Measurements from ENCODE around the gene PCDH9. TPM values are rescaled to one million over a fixed set of nuclear protein-coding genes. Genes with fewer than 3 reads are reported as not detected.

PCDH9 gene
- polyA plus RNA-seq, 3 donors from 2014 or later: 0.56 to 0.77 TPM; not detected in 1

- Mint-ChIP-seq H3K4me1 (no peaks in the 10 kb centered on the region), H3K27ac (no peak overlapping the region), H3K4me3 (no peak overlapping the region), H3K27me3 (ENCODE audit: low read depth in 3 of 3) (peaks cover 0 to 2% (median 0%) of the 10 kb centered on the region in 3 donors), H3K36me3 (peaks cover 0 to 4% (median 0%) of the 10 kb centered on the region in 3 donors), H3K9me3 (peaks cover 3 to 25% (median 15%) of the 10 kb centered on the region in 6 donors)
- no peak for DNase-seq
Measured at GRCh38 chr13:66414066-66414800, 815.9 kb downstream of the PCDH9 start.

- Mint-ChIP-seq H3K27ac (no peak overlapping the region), H3K27me3 (ENCODE audit: low read depth in 3 of 3) (peaks cover 0 to 2% (median 0%) of the 10 kb centered on the region in 3 donors), H3K9me3 (peaks cover 0 to 6% (median under 1%) of the 10 kb centered on the region in 6 donors), H3K36me3 (no peaks in the 10 kb centered on the region), H3K4me3 (no peak overlapping the region), H3K4me1 (no peaks in the 10 kb centered on the region)
- no peak for DNase-seq
Measured at GRCh38 chr13:66410314-66410713, 819.8 kb downstream of the PCDH9 start.

GRCh38 chr13:66409542-66409941 is 820.6 kb downstream of the PCDH9 start:
- Mint-ChIP-seq H3K36me3 (no peaks in the 10 kb centered on the region), H3K27me3 (ENCODE audit: low read depth in 3 of 3) (peaks cover 0 to 2% (median 2%) of the 10 kb centered on the region in 3 donors), H3K4me1 (no peaks in the 10 kb centered on the region), H3K27ac (no peak overlapping the region), H3K9me3 (peaks cover 0 to 6% (median under 1%) of the 10 kb centered on the region in 6 donors), H3K4me3 (no peak overlapping the region)
- DNase-seq: no peak

GRCh38 chr13:66407128-66407527 is 823.0 kb downstream of the PCDH9 start:
- H3K27ac Mint-ChIP-seq: no peak overlapping the region
- no peaks in the 10 kb centered on the region for H3K36me3 Mint-ChIP-seq
- H3K9me3 Mint-ChIP-seq: peaks cover 0 to 6% (median 3%) of the 10 kb centered on the region in 6 donors
- no peak for DNase-seq
- peaks cover 0 to 2% (median 2%) of the 10 kb centered on the region in 3 donors for H3K27me3 Mint-ChIP-seq (ENCODE audit: low read depth in 3 of 3)
- no peaks in the 10 kb centered on the region for H3K4me1 Mint-ChIP-seq
- no peak overlapping the region for H3K4me3 Mint-ChIP-seq

- H3K9me3 Mint-ChIP-seq: peaks cover 0 to 10% (median 1%) of the 10 kb centered on the region in 6 donors
- H3K36me3 Mint-ChIP-seq: no peaks in the 10 kb centered on the region
- no peak for DNase-seq
- no peak overlapping the region for H3K4me3 Mint-ChIP-seq
- H3K27me3 Mint-ChIP-seq (ENCODE audit: low read depth in 3 of 3): peaks cover 0 to 2% (median 2%) of the 10 kb centered on the region in 3 donors
- no peaks in the 10 kb centered on the region for H3K4me1 Mint-ChIP-seq
- no peak overlapping the region for H3K27ac Mint-ChIP-seq
Measured at GRCh38 chr13:66405908-66406802, 824.0 kb downstream of the PCDH9 start.

GRCh38 chr13:66402546-66402945 is 827.6 kb downstream of the PCDH9 start:
- peaks cover 0 to 10% (median under 1%) of the 10 kb centered on the region in 6 donors for H3K9me3 Mint-ChIP-seq
- H3K27me3 Mint-ChIP-seq (ENCODE audit: low read depth in 3 of 3): peaks cover 0 to 2% (median 2%) of the 10 kb centered on the region in 3 donors
- no peak overlapping the region for H3K4me3 Mint-ChIP-seq
- peaks cover 0 to 1% of the 10 kb centered on the region in 2 donors for H3K4me1 Mint-ChIP-seq
- no peak overlapping the region for H3K27ac Mint-ChIP-seq
- no peaks in the 10 kb centered on the region for H3K36me3 Mint-ChIP-seq
- DNase-seq: no peak

GRCh38 chr13:66402066-66402465 is 828.1 kb downstream of the PCDH9 start:
- peaks cover 0 to 2% (median 2%) of the 10 kb centered on the region in 3 donors for H3K27me3 Mint-ChIP-seq (ENCODE audit: low read depth in 3 of 3)
- H3K4me3 Mint-ChIP-seq: no peak overlapping the region
- H3K9me3 Mint-ChIP-seq: peaks cover 0 to 10% (median 0%) of the 10 kb centered on the region in 6 donors
- DNase-seq: no peak
- no peak overlapping the region for H3K27ac Mint-ChIP-seq
- H3K4me1 Mint-ChIP-seq: peaks cover 0 to 1% of the 10 kb centered on the region in 2 donors
- H3K36me3 Mint-ChIP-seq: no peaks in the 10 kb centered on the region

- peaks cover 0 to 10% (median 0%) of the 10 kb centered on the region in 6 donors for H3K9me3 Mint-ChIP-seq
- peaks cover 0 to 2% (median 2%) of the 10 kb centered on the region in 3 donors for H3K27me3 Mint-ChIP-seq (ENCODE audit: low read depth in 3 of 3)
- no peak overlapping the region for H3K27ac Mint-ChIP-seq
- H3K4me1 Mint-ChIP-seq: peaks cover 0 to 1% of the 10 kb centered on the region in 2 donors
- no peaks in the 10 kb centered on the region for H3K36me3 Mint-ChIP-seq
- no peak for DNase-seq
- no peak overlapping the region for H3K4me3 Mint-ChIP-seq
Measured at GRCh38 chr13:66400292-66400691, 829.8 kb downstream of the PCDH9 start.

GRCh38 chr13:66399873-66400272 is 830.3 kb downstream of the PCDH9 start:
- H3K27me3 Mint-ChIP-seq (ENCODE audit: low read depth in 3 of 3): peaks cover 0 to 2% (median 0%) of the 10 kb centered on the region in 3 donors
- DNase-seq: no peak
- no peak overlapping the region for H3K27ac Mint-ChIP-seq
- H3K4me1 Mint-ChIP-seq: peaks cover 0 to 1% of the 10 kb centered on the region in 2 donors
- no peaks in the 10 kb centered on the region for H3K36me3 Mint-ChIP-seq
- H3K9me3 Mint-ChIP-seq: peaks cover 0 to 10% (median 0%) of the 10 kb centered on the region in 6 donors
- H3K4me3 Mint-ChIP-seq: no peak overlapping the region

- H3K4me3 Mint-ChIP-seq: no peak overlapping the region
- H3K9me3 Mint-ChIP-seq: peaks cover 0 to 5% (median 1%) of the 10 kb centered on the region in 6 donors
- DNase-seq: no peak
- no peaks in the 10 kb centered on the region for H3K36me3 Mint-ChIP-seq
- H3K27me3 Mint-ChIP-seq (ENCODE audit: low read depth in 3 of 3): peaks cover 0 to 2% (median 0%) of the 10 kb centered on the region in 3 donors
- no peak overlapping the region for H3K27ac Mint-ChIP-seq
- peaks cover 0 to 1% of the 10 kb centered on the region in 2 donors for H3K4me1 Mint-ChIP-seq
Measured at GRCh38 chr13:66397133-66397532, 833.0 kb downstream of the PCDH9 start.

GRCh38 chr13:66391322-66391721 is 838.8 kb downstream of the PCDH9 start:
- no peak overlapping the region for H3K27ac Mint-ChIP-seq
- H3K4me3 Mint-ChIP-seq: no peak overlapping the region
- DNase-seq: no peak
- peaks cover 0 to 5% (median 0%) of the 10 kb centered on the region in 6 donors for H3K9me3 Mint-ChIP-seq
- H3K36me3 Mint-ChIP-seq: no peaks in the 10 kb centered on the region
- H3K4me1 Mint-ChIP-seq: no peaks in the 10 kb centered on the region
- H3K27me3 Mint-ChIP-seq (ENCODE audit: low read depth in 3 of 3): peaks cover 0 to 4% (median 0%) of the 10 kb centered on the region in 3 donors

GRCh38 chr13:66378894-66379293 is 851.2 kb downstream of the PCDH9 start:
- Mint-ChIP-seq H3K4me3 (no peak overlapping the region), H3K36me3 (no peaks in the 10 kb centered on the region), H3K27ac (no peak overlapping the region), H3K4me1 (no peaks in the 10 kb centered on the region), H3K27me3 (ENCODE audit: low read depth in 3 of 3) (peaks cover 0 to 3% (median 2%) of the 10 kb centered on the region in 3 donors), H3K9me3 (peaks cover 0 to 10% (median 0%) of the 10 kb centered on the region in 6 donors)
- no peak for DNase-seq

GRCh38 chr13:66377569-66377968 is 852.6 kb downstream of the PCDH9 start:
- Mint-ChIP-seq H3K4me3 (no peak overlapping the region), H3K27me3 (ENCODE audit: low read depth in 3 of 3) (peaks cover 0 to 3% (median 2%) of the 10 kb centered on the region in 3 donors), H3K36me3 (no peaks in the 10 kb centered on the region), H3K27ac (no peak overlapping the region), H3K4me1 (no peaks in the 10 kb centered on the region), H3K9me3 (peaks cover 0 to 10% (median under 1%) of the 10 kb centered on the region in 6 donors)
- no peak for DNase-seq

- Mint-ChIP-seq H3K4me1 (no peaks in the 10 kb centered on the region), H3K36me3 (no peaks in the 10 kb centered on the region), H3K27me3 (ENCODE audit: low read depth in 3 of 3) (peaks cover 0 to 3% (median 2%) of the 10 kb centered on the region in 3 donors), H3K4me3 (no peak overlapping the region), H3K27ac (no peak overlapping the region), H3K9me3 (peaks cover 0 to 10% (median under 1%) of the 10 kb centered on the region in 6 donors)
- DNase-seq: no peak
Measured at GRCh38 chr13:66375756-66376155, 854.4 kb downstream of the PCDH9 start.
